CD14-positive monocyte (primary cell): ENCODE measurements around the gene HAPLN2. TPM values are rescaled to one million over a fixed set of nuclear protein-coding genes. Genes with fewer than 3 reads are reported as not detected.
A peak's percentile ranks its signal among the peaks of the same experiment; 100 is the strongest.

Source experiments
- DNase-seq, 3 donors: peaks; one replicate each; pipeline ENCODE4 v3.0.0-alpha.2; 2011 to 2022
- H2AFZ ChIP-seq: 2 replicates; pipeline ENCODE4 v1.6.0; 2012; ENCODE audit warnings: mild to moderate bottlenecking, low read depth, low read length, inconsistent platforms; ENCODE audit not compliant: insufficient read depth, poor library complexity, severe bottlenecking
- H3K27ac ChIP-seq, 2 donors: 1 replicate in 1 of 2; 2 replicates in 1 of 2; pipeline ENCODE4 v1.5.1; 2012 to 2013; ENCODE audit warnings: low read length in 2 of 2, control low read depth in 1 of 2, inconsistent platforms in 1 of 2, low read depth in 1 of 2, mild to moderate bottlenecking in 1 of 2
- H3K27me3 ChIP-seq, 2 donors: one replicate each; pipeline versions ENCODE4 v1.6.0 to v1.6.1; 2011 to 2013; ENCODE audit warnings: low read length in 2 of 2; ENCODE audit not compliant: control insufficient read depth in 2 of 2, insufficient read depth in 2 of 2
- H3K36me3 ChIP-seq, 2 donors: replicated peaks in 1 of 2; 1 replicate in 1 of 2; 2 replicates in 1 of 2; pipeline versions ENCODE4 v1.5.1 to v1.6.1; 2012 to 2013; ENCODE audit warnings: low read length in 2 of 2, control low read depth in 1 of 2, inconsistent platforms in 1 of 2, mild to moderate bottlenecking in 1 of 2; ENCODE audit not compliant: insufficient read depth in 2 of 2, control insufficient read depth in 1 of 2
- H3K4me1 ChIP-seq, 2 donors: 1 replicate in 1 of 2; 2 replicates in 1 of 2; pipeline versions ENCODE4 v1.5.1 to v1.6.1; 2012 to 2013; ENCODE audit warnings: low read length in 2 of 2, control low read depth in 1 of 2, inconsistent platforms in 1 of 2, mild to moderate bottlenecking in 1 of 2, moderate library complexity in 1 of 2; ENCODE audit not compliant: insufficient read depth in 2 of 2, control insufficient read depth in 1 of 2
- H3K4me2 ChIP-seq: replicated peaks from 2 replicates; pipeline ENCODE3; 2012; ENCODE audit warnings: low read length, moderate library complexity, mild to moderate bottlenecking; ENCODE audit not compliant: poor library complexity, severe bottlenecking; ENCODE audit errors: extremely low read depth
- H3K4me3 ChIP-seq, 3 experiments: fragments of 200-600 bp in 1 of 3; sonication (generic) in 1 of 3; replicated peaks in 1 of 3; 1 replicate in 2 of 3; 2 replicates in 1 of 3; pipeline ENCODE4 v1.5.1; 2011 to 2013; ENCODE audit warnings: low read length in 3 of 3, mild to moderate bottlenecking in 3 of 3, control low read depth in 2 of 3, low read depth in 2 of 3, inconsistent platforms in 1 of 3, moderate library complexity in 1 of 3
- H3K79me2 ChIP-seq: 2 replicates; pipeline ENCODE4 v1.6.0; 2012; ENCODE audit warnings: mild to moderate bottlenecking, control low read depth, inconsistent platforms, low read length, moderate library complexity; ENCODE audit not compliant: insufficient read depth
- H3K9ac ChIP-seq: 2 replicates; pipeline ENCODE4 v1.6.0; 2017; ENCODE audit warnings: low read length, mild to moderate bottlenecking; ENCODE audit not compliant: insufficient read depth, poor library complexity, severe bottlenecking
- H3K9me3 ChIP-seq, 2 donors: replicated peaks in 1 of 2; 1 replicate in 1 of 2; 2 replicates in 1 of 2; pipeline versions ENCODE4 v1.5.1 to v1.6.1; 2012 to 2013; ENCODE audit warnings: low read length in 2 of 2, control low read depth in 1 of 2; ENCODE audit not compliant: control insufficient read depth in 1 of 2, insufficient read depth in 1 of 2
- H4K20me1 ChIP-seq: 2 replicates; pipeline ENCODE4 v1.6.0; 2012; ENCODE audit warnings: mild to moderate bottlenecking, low read length, control low read depth, moderate library complexity; ENCODE audit not compliant: insufficient read depth
- H3K27ac Mint-ChIP-seq, 7 donors: one replicate each; pipeline ENCODE4 v1.8.0; 2020; ENCODE audit warnings: mild to moderate bottlenecking in 7 of 7, mixed read lengths in 7 of 7, moderate library complexity in 6 of 7, inconsistent platforms in 2 of 7
- H3K27me3 Mint-ChIP-seq, 3 donors: one replicate each; pipeline ENCODE4 v1.8.0; 2021 to 2022; ENCODE audit warnings: low read depth in 3 of 3, mild to moderate bottlenecking in 3 of 3, mixed read lengths in 3 of 3, moderate library complexity in 3 of 3, inconsistent platforms in 1 of 3
- H3K36me3 Mint-ChIP-seq, 2 donors: one replicate each; pipeline ENCODE4 v1.8.0; 2020; ENCODE audit warnings: mixed read lengths in 2 of 2, inconsistent platforms in 1 of 2, mild to moderate bottlenecking in 1 of 2
- H3K4me1 Mint-ChIP-seq: one replicate; pipeline ENCODE4 v1.8.0; 2020; ENCODE audit warnings: mild to moderate bottlenecking, mixed read lengths
- H3K4me3 Mint-ChIP-seq, 2 donors: one replicate each; pipeline ENCODE4 v1.8.0; 2020; ENCODE audit warnings: mild to moderate bottlenecking in 2 of 2, mixed read lengths in 2 of 2, moderate library complexity in 1 of 2
- H3K9me3 Mint-ChIP-seq, 7 donors: one replicate each; pipeline ENCODE4 v1.8.0; 2020 to 2022; ENCODE audit warnings: mixed read lengths in 7 of 7, mild to moderate bottlenecking in 6 of 7, moderate library complexity in 6 of 7, inconsistent platforms in 2 of 7
- WGBS: methylation state at CpG from one replicate; pipeline ENCODE4 v1.1.5; 2013; ENCODE audit warnings: missing lambda C conversion rate; ENCODE audit not compliant: insufficient coverage; 5-methylcytosine and 5-hydroxymethylcytosine counted together
- intact Hi-C, 2 donors: fragments of 100-400 bp; cut with micrococcal nuclease; formaldehyde crosslinking; loops; one replicate each; pipeline versions ENCODE4 v1.15.0 to v1.15.1; 2023
- polyA plus RNA-seq, 3 donors: library from polyadenylated mRNA; depleted of rRNA in 1 of 3; unstranded in 2 of 3; stranded (reverse) in 1 of 3; fragments of 300-500 nt in 2 of 3; fragments of >200 nt in 1 of 3; fragmentation: Illumina TruSeq in 2 of 3; gene quantifications; 1 replicate in 2 of 3; 2 replicates in 1 of 3; pipeline ENCODE4 v1.2.3, GENCODE V29; 2012 to 2021
- TF ChIP-seq, protein P1 (sequence below): fragments of 200-600 bp; IDR thresholded peaks from one replicate; pipeline ENCODE4 v1.8.0; 2022; ENCODE audit warnings: antibody characterized with exemption, mild to moderate bottlenecking

The HAPLN2 gene
- polyA plus RNA-seq, 3 donors, result not detected

DNA sequence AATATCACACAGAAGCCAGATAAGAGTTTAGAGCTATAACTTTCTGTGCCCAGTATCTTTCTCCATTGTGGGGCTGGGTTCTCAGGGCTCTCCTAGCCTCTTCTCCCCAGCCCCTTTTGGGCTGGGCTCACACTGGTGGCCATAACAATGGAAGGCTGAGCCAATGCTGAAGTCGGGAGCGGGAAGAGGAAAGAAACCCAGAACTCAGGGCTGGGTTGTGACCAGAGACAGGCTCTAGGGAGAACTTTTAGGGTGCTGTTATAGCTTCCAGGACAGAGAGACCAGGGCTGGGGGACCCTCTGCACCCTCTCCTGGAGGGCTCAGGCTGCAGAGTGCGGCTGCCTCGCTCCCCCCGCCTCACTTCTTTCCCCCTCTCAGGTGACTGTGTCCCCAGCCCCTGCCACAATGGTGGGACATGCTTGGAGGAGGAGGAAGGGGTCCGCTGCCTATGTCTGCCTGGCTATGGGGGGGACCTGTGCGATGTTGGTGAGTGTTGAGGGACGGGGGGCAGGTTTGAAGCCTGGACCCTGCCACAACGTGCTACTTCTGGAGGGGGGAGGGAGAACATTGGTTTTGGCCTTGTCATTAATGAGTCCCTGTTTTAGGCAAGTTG, 36.8 kb downstream of the HAPLN2 start:
- Mint-ChIP-seq H3K27ac (peak overlapping the region in 1 of 7 donors; percentile 46), H3K4me3 (peak overlapping the region in 1 of 2 donors; percentile 88), H3K36me3 (peaks cover 0 to 3% of the 10 kb centered on the region in 2 donors), H3K9me3 (peaks cover 0 to 18% (median 7%) of the 10 kb centered on the region in 7 donors), H3K27me3 (peaks cover 55 to 71% (median 68%) of the 10 kb centered on the region in 3 donors), H3K4me1 (peaks cover 36% of the 10 kb centered on the region)
- H3K9ac ChIP-seq, result no peak overlapping the region
- DNase-seq, result no peak
- H2AFZ ChIP-seq, result no peak overlapping the region
- no peak overlapping the region for H3K27ac ChIP-seq
- H3K4me3 ChIP-seq, result no peak overlapping the region
- TF ChIP-seq, protein P1, sequence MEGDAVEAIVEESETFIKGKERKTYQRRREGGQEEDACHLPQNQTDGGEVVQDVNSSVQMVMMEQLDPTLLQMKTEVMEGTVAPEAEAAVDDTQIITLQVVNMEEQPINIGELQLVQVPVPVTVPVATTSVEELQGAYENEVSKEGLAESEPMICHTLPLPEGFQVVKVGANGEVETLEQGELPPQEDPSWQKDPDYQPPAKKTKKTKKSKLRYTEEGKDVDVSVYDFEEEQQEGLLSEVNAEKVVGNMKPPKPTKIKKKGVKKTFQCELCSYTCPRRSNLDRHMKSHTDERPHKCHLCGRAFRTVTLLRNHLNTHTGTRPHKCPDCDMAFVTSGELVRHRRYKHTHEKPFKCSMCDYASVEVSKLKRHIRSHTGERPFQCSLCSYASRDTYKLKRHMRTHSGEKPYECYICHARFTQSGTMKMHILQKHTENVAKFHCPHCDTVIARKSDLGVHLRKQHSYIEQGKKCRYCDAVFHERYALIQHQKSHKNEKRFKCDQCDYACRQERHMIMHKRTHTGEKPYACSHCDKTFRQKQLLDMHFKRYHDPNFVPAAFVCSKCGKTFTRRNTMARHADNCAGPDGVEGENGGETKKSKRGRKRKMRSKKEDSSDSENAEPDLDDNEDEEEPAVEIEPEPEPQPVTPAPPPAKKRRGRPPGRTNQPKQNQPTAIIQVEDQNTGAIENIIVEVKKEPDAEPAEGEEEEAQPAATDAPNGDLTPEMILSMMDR, result no peak
- intact Hi-C loops, result loop anchor here in 1 of 2 donors (2.0 kb wide), 1 partner anchor 29 kb away; no protein-coding TSS in a partner anchor
- no peak overlapping the region for H3K4me2 ChIP-seq
- no CpG with 5 or more reads among the region's 9 CpGs for WGBS
- no peaks in the 10 kb centered on the region for H3K36me3 ChIP-seq
- H3K79me2 ChIP-seq, result no peaks in the 10 kb centered on the region
- peaks cover 0 to 15% of the 10 kb centered on the region in 2 donors for H3K9me3 ChIP-seq
- peaks cover 30 to 56% of the 10 kb centered on the region in 2 donors for H3K27me3 ChIP-seq
- H3K4me1 ChIP-seq, result peaks cover 35 to 38% of the 10 kb centered on the region in 2 donors
- no peaks in the 10 kb centered on the region for H4K20me1 ChIP-seq

DNA sequence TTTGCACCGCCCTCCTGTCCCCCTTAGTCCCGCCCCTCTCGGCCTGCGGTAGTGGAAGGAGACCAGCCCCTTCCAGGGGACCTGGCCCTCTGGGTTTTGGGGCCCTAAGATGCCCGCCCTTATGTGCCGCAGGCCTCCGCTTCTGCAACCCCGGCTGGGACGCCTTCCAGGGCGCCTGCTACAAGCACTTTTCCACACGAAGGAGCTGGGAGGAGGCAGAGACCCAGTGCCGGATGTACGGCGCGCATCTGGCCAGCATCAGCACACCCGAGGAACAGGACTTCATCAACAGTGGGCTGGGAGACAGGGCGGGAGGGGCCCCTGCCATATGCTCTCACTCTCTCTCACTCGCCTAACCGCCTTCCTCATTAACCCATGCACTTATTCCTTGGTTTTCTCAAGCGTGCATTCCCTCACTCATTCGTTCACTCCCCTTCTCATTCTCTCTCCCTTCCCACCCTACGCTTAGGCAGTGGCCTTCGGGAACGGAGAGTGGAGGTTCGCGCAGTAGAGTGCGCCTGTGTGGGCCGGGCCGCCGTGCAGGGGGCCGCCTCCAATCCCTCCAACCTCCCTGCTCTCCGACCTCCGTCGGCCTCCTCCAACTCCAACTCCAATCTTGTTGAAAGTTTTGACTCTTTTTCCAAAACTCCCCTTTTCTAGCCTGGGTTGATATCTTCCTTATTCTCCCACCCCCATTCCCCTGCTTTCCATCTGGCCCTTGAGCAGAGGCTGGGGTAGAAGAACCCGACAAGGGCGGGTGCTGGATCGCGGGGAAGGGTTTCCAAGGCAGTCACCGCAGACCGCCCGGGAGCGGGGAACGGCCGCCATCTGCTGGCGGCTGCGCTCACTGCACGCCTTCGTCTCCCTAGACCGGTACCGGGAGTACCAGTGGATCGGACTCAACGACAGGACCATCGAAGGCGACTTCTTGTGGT, 37.9 kb downstream of the HAPLN2 start:
- Histone ChIP-seq H3K27me3 (peaks cover 30 to 56% of the 10 kb centered on the region in 2 donors), H3K4me3 (peak overlapping the region in 1 of 3 experiments; percentile 55), H3K9ac (no peak overlapping the region), H3K9me3 (peaks cover 0 to 15% of the 10 kb centered on the region in 2 donors), H3K4me2 (peak overlapping the region; percentile 66), H2AFZ (peak overlapping the region; percentile 52), H3K36me3 (no peaks in the 10 kb centered on the region), H3K4me1 (peaks cover 45 to 49% of the 10 kb centered on the region in 2 donors), H4K20me1 (no peaks in the 10 kb centered on the region), H3K27ac (no peak overlapping the region), H3K79me2 (no peaks in the 10 kb centered on the region)
- peaks cover 51 to 69% (median 65%) of the 10 kb centered on the region in 3 donors for H3K27me3 Mint-ChIP-seq
- peaks cover 0 to 3% of the 10 kb centered on the region in 2 donors for H3K36me3 Mint-ChIP-seq
- WGBS, result under 1% methylated on average over 45 of the region's 54 CpGs
- peak overlapping the region in 1 of 7 donors; percentile 36 for H3K27ac Mint-ChIP-seq
- intact Hi-C loops, result loop anchor here in 1 of 2 donors (2.0 kb wide), 1 partner anchor 30 kb away; no protein-coding TSS in a partner anchor
- H3K4me1 Mint-ChIP-seq, result peaks cover 46% of the 10 kb centered on the region
- DNase-seq, result peak; percentile 51 to 64 (median 59)
- H3K4me3 Mint-ChIP-seq, result peak overlapping the region; percentile 59 to 88
- TF ChIP-seq, protein P1, result peak; percentile 89
- peaks cover 0 to 18% (median 7%) of the 10 kb centered on the region in 7 donors for H3K9me3 Mint-ChIP-seq
